NCI-H526 treated with DMSO at 0.1 percent for 48 hours (cell line): Measurements from ENCODE around the gene RNF7.
"Not testable (repeated sequence)": the region's sequence is repeated elsewhere in the genome, so short reads cannot be mapped to it uniquely, and the experiment has no call there.

Experiments used
- DNase-seq: peaks from one replicate; lab custom pipeline; 2025; lab: John Stamatoyannopoulos, UW

The RNF7 gene

DNA sequence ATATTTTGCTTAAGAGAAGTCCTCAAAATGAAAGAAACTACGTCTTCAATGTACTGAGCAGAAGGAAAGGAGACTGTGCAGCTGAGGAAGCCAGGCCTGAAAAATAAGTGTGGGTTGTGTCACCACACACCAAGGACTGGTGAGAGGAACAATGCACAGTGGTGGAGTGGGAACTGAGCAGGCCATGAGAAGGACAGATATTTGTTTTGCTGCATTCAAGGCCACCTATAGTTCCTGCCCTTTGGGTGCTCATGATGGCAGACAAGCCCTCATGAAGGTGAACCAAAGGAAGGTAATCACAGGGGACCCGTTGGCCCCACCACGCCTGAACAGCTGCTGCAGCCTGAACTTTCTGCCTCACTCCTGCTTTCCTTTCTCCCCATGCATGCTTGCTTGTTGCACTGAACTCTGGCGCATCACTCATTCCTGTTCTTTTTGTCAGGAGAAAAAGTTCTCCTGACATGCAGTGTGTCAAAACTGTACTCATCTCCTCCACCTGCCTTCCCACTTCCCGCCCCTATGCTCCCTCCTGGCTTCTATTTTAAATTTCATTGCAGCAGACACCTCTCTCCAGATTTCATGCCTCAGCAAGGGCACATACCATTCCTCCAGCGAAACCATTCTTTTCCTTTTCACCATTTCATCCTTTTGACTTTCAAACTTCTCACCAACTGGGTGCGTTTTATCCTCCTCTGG is 2.2 kb upstream of the RNF7 start:
- no peak for DNase-seq

DNA sequence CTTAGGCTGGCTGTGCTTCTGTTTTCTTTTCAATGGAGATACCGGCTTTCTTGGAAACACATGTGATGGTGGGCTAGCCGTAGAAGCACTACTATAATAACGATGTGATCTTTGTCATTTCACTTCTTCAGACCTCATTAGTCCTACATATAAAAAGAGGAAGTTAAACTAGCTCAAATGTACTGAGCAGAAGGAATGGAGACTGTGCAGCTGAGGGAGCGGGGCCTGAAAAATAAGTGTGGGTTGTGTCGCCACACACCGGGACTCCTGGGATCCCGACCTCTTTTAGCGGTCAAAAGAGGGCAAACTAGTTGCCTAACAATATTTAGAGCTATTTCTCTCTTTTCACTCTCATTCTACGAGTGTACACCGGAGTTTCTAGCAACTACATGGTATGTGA is 1.0 kb upstream of the RNF7 start:
- no peak for DNase-seq

- DNase-seq: no peak
Measured at GRCh38 chr3:141737678-141738021, 448 bp upstream of the RNF7 start.

GRCh38 chr3:141738891-141739363 is 829 bp downstream of the RNF7 start:
- DNase-seq: no peak

DNA sequence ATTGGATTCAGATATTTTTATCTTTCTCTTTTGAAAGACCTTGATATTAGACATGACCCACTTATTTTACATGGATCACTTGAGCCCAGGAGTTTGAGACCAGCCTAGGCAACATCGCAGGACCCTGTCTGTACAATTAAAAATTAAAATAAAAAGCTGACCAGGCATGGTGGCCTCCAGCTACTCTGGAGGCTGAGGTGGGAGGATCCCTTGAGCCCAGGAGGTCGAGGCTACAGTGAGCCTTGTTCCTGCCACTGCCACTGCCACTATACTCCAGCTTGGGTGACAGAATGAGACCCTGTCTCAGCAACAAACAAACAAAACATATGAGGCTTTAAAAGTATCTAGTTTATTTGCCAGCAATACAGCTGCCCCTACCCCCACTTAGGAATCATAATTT is 1.6 kb downstream of the RNF7 start:
- no peak for DNase-seq

GRCh38 chr3:141740349-141740748 is 2.3 kb downstream of the RNF7 start:
- no peak for DNase-seq

GRCh38 chr3:141743305-141743704 is 5.2 kb downstream of the RNF7 start:
- no peak for DNase-seq

GRCh38 chr3:141746962-141747361 is 8.9 kb downstream of the RNF7 start:
- no peak for DNase-seq

DNA sequence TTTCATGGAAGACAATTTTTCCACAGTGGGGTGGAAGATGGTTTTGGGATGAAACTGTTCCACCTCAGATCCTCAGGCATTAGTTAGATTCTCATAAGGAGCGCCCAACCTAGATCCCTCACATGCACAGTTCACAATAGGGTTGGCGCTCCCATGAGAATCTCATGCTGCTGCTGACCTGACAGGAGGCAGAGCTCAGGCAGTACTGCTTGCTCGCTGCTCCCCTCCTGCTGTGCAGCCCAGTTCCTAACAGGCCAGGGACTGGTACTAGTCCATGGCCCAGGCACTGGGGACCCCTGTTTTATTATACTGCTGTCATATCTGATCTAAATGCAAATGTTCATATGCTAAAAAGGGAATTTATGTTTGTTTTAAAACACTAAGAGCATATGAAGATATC is 15.3 kb downstream of the RNF7 start:
- DNase-seq: no peak

DNA sequence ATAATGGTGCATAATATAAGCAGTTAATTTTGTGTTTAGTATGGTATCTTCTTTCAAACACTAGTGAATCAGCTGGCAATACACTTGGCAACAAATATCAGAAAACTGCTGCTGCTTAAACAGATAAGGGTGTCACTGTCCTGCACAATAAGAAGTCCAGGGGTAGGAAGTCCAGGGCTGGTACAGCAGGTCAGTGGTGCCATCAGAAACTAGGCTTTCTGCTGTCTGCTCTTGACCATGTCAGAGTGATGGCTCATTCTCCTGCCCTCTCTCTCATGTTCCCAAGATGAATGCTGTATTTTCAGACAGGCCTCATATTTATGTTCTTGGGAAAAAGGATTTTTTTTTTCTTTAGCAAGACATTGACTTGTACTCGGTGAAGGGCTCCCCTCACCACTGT is 15.9 kb downstream of the RNF7 start:
- no peak for DNase-seq

- not testable (repeated sequence) for DNase-seq
Measured at GRCh38 chr3:141762552-141762951, 24.5 kb downstream of the RNF7 start.

GRCh38 chr3:141763088-141763750 is 25.1 kb downstream of the RNF7 start, which contains the start of gene GRK7:
GRK7 (plus strand) TSS chr3:141763408; CDS start chr3:141778285, 14,877 bp downstream.
- no peak for DNase-seq

DNA sequence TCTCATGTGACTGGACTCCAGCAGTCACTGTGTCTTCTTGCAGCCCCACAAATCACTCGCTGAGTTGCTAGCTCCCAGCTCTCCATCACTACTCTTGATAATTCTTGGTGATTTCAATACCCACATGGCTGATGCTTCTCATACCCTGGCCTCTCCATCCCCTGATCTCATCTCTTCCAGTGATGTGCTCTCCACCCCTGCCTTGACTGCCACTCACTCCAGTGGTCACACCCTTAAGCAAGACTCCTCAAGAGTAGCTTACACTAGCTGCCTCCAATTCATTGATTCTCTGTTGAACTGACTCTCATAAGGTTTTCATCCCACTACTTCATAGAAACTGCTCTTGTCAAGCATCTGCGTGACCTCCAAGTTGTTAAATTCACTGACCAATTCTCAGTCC is 25.9 kb downstream of the RNF7 start:
- DNase-seq: no peak

DNA sequence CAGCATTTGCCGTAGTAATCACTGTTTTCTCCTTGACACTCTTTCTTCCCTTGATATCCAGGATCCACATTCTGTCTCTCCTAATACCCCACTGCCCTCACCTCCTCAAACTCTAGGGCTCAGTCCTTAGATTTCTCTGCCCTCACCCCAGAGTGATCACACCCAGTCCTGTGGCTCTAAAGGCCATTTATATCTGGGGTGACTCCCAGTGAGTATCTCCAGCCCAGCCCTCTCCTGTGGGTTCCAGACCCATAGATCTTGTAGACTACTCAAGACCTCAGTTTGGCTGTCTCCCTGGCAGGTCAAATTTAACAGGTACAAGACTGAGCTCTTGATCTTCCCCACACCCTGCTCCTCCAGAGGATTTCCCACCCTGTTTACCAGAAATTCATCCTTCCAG is 26.4 kb downstream of the RNF7 start:
- no peak for DNase-seq

GRCh38 chr3:141764986-141765385 is 26.9 kb downstream of the RNF7 start:
- no peak for DNase-seq

GRCh38 chr3:141767066-141767465 is 29.0 kb downstream of the RNF7 start:
- DNase-seq: no peak

DNA sequence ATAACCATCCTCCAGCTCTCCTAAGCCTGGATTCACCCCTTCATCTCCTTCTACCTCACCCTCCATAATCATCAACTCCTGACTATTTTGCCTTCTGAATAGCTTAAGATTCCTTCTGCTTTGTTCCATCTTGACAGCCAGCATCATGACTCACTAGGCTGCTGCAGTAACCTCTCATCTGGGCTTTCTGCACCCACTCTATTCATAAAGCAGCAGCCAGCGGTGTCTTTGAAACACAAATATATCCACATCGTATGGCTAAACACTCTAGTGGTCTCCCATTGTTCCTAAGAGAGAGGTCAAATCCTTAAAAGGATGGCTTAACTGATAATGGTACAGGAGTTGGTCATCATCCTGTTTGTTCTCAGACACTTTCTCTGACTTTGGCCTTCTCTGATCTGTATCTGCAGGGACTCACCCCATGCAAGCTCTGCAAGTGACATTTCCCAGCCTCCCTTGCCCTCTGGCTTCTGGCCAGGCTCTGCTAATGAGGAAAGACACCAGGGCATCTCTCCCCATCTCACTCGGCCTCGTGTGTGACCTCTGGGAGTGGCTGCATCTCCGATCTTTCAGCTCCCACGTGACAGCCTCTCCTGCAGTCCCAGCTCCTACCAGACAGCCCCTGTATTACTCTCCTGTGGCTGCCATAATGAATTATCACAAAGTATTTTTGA is 31.3 kb downstream of the RNF7 start:
- DNase-seq: no peak

GRCh38 chr3:141773676-141774075 is 35.6 kb downstream of the RNF7 start:
- no peak for DNase-seq

- no peak for DNase-seq
Measured at GRCh38 chr3:141776376-141776775, 38.3 kb downstream of the RNF7 start.

DNA sequence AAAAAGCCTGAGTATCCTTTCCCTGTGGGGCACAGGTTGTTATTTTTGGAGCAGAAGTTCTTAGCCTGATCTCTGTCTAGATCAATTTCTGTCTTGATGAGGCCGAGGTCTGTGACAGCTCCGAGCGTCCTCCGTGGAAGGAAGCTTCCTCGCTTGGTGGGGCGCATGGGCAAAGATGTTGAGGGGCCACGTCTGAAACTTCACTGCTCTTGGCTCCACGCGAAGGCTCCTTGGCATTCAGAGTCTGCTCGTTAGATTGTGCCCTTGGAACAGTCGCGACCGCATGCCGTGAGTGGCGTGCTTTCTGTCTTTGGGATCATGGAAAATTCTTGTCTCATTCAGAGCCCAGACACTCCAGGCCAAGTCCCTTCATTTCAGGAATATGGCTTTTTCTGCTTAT is 38.8 kb downstream of the RNF7 start:
- no peak for DNase-seq

DNA sequence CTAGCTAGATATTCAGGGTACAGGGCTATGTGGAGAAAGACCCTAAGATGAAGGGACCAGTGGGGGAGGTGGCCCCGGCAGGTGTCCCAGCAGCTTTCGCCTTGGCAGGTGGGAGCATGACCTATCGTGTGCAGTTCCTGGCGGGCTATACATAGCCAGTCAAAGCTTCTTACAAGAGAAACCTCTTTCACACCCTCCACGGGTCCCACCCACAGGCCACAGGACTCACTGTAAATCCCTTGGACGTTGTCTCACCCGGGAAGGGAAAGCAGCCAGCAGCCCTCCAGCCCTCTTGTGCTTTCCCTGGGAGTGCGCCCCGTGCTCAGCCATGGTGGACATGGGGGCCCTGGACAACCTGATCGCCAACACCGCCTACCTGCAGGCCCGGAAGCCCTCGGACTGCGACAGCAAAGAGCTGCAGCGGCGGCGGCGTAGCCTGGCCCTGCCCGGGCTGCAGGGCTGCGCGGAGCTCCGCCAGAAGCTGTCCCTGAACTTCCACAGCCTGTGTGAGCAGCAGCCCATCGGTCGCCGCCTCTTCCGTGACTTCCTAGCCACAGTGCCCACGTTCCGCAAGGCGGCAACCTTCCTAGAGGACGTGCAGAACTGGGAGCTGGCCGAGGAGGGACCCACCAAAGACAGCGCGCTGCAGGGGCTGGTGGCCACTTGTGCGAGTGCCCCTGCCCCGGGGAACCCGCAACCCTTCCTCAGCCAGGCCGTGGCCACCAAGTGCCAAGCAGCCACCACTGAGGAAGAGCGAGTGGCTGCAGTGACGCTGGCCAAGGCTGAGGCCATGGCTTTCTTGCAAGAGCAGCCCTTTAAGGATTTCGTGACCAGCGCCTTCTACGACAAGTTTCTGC is 40.1 kb downstream of the RNF7 start:
- DNase-seq: no peak

DNA sequence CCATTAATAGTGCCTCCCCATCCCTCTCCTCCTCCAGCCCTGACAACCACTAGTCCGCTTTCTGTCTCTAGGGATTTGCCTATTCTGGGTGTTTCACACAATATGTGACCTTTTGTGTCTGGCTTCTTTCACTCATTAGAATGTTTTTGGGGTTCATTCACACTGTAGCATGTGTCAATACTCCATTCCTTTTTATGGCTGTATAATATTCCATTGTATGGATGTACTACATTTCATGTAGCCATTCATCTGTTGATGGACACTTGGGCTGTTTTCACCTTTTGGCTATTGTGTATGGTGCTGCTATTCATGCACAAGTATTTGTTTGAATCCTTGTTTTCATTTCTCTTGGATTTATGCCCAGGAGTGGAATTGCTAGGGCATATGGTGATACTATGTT is 41.6 kb downstream of the RNF7 start:
- no peak for DNase-seq
